HepG2 (cell line): ENCODE measurements around the gene SOBP. TPM values are rescaled to one million over a fixed set of nuclear protein-coding genes. Genes with fewer than 3 reads are reported as not detected.

Source experiments
- BCLAF1 ChIP-seq: fragments of 450-650 bp; IDR thresholded peaks from 2 replicates; pipeline ENCODE4 v1.6.1; 2017; ENCODE audit warnings: mild to moderate bottlenecking
- ELF4 ChIP-seq: sonication (generic); formaldehyde crosslinking; IDR thresholded peaks from 2 replicates; pipeline ENCODE4 v1.5.0; 2020; ENCODE audit warnings: missing genetic modification reagents, mild to moderate bottlenecking, moderate library complexity, borderline replicate concordance
- GLI4 ChIP-seq: sonication (generic); formaldehyde crosslinking; IDR thresholded peaks from 2 replicates; pipeline ENCODE4 v1.5.1; 2020; ENCODE audit warnings: missing genetic modification reagents, mild to moderate bottlenecking, moderate library complexity, borderline replicate concordance
- HNRNPL ChIP-seq: fragments of 200-400 bp; formaldehyde crosslinking; IDR thresholded peaks from 2 replicates; pipeline ENCODE4 v1.6.1; 2017; ENCODE audit warnings: mild to moderate bottlenecking, low read depth, low read length
- JDP2 ChIP-seq: sonication (generic); formaldehyde crosslinking; IDR thresholded peaks from 2 replicates; pipeline ENCODE4 v1.8.1; 2022; ENCODE audit warnings: missing genetic modification reagents, borderline replicate concordance
- MEF2D ChIP-seq: sonication (generic); formaldehyde crosslinking; IDR thresholded peaks from 2 replicates; pipeline ENCODE4 v1.5.1; 2020; ENCODE audit warnings: mild to moderate bottlenecking, missing genetic modification reagents
- SNRNP70 ChIP-seq: fragments of 200-400 bp; formaldehyde crosslinking; IDR thresholded peaks from 2 replicates; pipeline ENCODE4 v1.6.1; 2017; ENCODE audit warnings: mild to moderate bottlenecking, low read depth, low read length, moderate library complexity
- SPEN ChIP-seq: sonication (generic); formaldehyde crosslinking; IDR thresholded peaks from 2 replicates; pipeline ENCODE4 v1.5.1; 2020; ENCODE audit warnings: low read depth, mild to moderate bottlenecking, missing genetic modification reagents
- THYN1 ChIP-seq: sonication (generic); formaldehyde crosslinking; IDR thresholded peaks from 2 replicates; pipeline ENCODE4 v1.8.1; 2023; ENCODE audit warnings: low read depth, mild to moderate bottlenecking, moderate library complexity, missing genetic modification reagents, borderline replicate concordance
- YEATS2 ChIP-seq: sonication (generic); formaldehyde crosslinking; IDR thresholded peaks from 2 replicates; pipeline ENCODE4 v1.4.0; 2020; ENCODE audit warnings: missing genetic modification reagents, borderline replicate concordance
- ZNF121 ChIP-seq: sonication (generic); formaldehyde crosslinking; IDR thresholded peaks from 2 replicates; pipeline ENCODE4 v1.5.0; 2020; ENCODE audit warnings: mild to moderate bottlenecking, missing genetic modification reagents
- ZNF20 ChIP-seq: sonication (generic); formaldehyde crosslinking; IDR thresholded peaks from 2 replicates; pipeline ENCODE4 v1.4.0; 2020; ENCODE audit warnings: mild to moderate bottlenecking, moderate library complexity, missing genetic modification reagents
- ZNF800 ChIP-seq: sonication (generic); formaldehyde crosslinking; IDR thresholded peaks from 2 replicates; pipeline ENCODE4 v1.4.0; 2020; ENCODE audit warnings: missing genetic modification reagents
- ZNF850 ChIP-seq: sonication (generic); formaldehyde crosslinking; conservative IDR thresholded peaks from 2 replicates; pipeline ENCODE4 v1.9.0; 2021; ENCODE audit warnings: mild to moderate bottlenecking, missing genetic modification reagents
- polyA plus RNA-seq, 8 experiments: library from polyadenylated mRNA; depleted of rRNA in 3 of 8; stranded (reverse) in 7 of 8; unstranded in 1 of 8; fragments of >200 nt; fragmentation: Illumina TruSeq in 4 of 8; extraction: Trizol in 4 of 8; gene quantifications; 2 replicates each; pipeline versions ENCODE4 v1.2.1 to v1.2.3, GENCODE V29; 2011 to 2016; ENCODE audit warnings: low read depth in 4 of 8, missing spikeins in 1 of 8, mixed read lengths in 1 of 8; ENCODE audit not compliant: insufficient read depth in 1 of 8
- total RNA-seq, 5 experiments: library from RNA; depleted of rRNA; stranded (reverse); fragments of >200 nt; fragmentation: Illumina TruSeq; extraction: Trizol; gene quantifications; 2 replicates each; pipeline ENCODE4 v1.2.3, GENCODE V29; 2016; ENCODE audit warnings: low read depth in 1 of 5
- TF ChIP-seq, protein P1 (sequence below): sonication (generic); formaldehyde crosslinking; IDR thresholded peaks from 2 replicates; pipeline ENCODE4 v1.5.0; 2020; ENCODE audit warnings: mild to moderate bottlenecking, missing genetic modification reagents
- TF ChIP-seq, protein P2 (sequence below): sonication (generic); formaldehyde crosslinking; IDR thresholded peaks from 2 replicates; pipeline ENCODE4 v1.4.0; 2020; ENCODE audit warnings: missing genetic modification reagents, borderline replicate concordance

SOBP gene
- total and polyA plus RNA-seq, 2 of the 13 experiments (the other 11 are each of a cell fraction or from before 2014, with no cell fraction given): 1.5 to 6.9 TPM

- TF ChIP-seq BCLAF1 (no peak), GLI4 (CRISPR knock-in tag) (peak; percentile 47; the same call in 1 of the 2 replicates), SPEN (CRISPR knock-in tag) (no peak), SNRNP70 (no peak), HNRNPL (no peak), ZNF800 (CRISPR knock-in tag) (no peak), MEF2D (no peak), JDP2 (CRISPR knock-in tag) (no peak), ZNF121 (CRISPR knock-in tag) (no peak), YEATS2 (CRISPR knock-in tag) (no peak), ZNF20 (CRISPR knock-in tag) (no peak), THYN1 (CRISPR knock-in tag) (no peak), ELF4 (no peak), ZNF850 (CRISPR knock-in tag) (no peak)
- TF ChIP-seq, protein P1, sequence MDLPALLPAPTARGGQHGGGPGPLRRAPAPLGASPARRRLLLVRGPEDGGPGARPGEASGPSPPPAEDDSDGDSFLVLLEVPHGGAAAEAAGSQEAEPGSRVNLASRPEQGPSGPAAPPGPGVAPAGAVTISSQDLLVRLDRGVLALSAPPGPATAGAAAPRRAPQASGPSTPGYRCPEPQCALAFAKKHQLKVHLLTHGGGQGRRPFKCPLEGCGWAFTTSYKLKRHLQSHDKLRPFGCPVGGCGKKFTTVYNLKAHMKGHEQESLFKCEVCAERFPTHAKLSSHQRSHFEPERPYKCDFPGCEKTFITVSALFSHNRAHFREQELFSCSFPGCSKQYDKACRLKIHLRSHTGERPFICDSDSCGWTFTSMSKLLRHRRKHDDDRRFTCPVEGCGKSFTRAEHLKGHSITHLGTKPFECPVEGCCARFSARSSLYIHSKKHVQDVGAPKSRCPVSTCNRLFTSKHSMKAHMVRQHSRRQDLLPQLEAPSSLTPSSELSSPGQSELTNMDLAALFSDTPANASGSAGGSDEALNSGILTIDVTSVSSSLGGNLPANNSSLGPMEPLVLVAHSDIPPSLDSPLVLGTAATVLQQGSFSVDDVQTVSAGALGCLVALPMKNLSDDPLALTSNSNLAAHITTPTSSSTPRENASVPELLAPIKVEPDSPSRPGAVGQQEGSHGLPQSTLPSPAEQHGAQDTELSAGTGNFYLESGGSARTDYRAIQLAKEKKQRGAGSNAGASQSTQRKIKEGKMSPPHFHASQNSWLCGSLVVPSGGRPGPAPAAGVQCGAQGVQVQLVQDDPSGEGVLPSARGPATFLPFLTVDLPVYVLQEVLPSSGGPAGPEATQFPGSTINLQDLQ (CRISPR knock-in tag): no peak
- TF ChIP-seq, protein P2, sequence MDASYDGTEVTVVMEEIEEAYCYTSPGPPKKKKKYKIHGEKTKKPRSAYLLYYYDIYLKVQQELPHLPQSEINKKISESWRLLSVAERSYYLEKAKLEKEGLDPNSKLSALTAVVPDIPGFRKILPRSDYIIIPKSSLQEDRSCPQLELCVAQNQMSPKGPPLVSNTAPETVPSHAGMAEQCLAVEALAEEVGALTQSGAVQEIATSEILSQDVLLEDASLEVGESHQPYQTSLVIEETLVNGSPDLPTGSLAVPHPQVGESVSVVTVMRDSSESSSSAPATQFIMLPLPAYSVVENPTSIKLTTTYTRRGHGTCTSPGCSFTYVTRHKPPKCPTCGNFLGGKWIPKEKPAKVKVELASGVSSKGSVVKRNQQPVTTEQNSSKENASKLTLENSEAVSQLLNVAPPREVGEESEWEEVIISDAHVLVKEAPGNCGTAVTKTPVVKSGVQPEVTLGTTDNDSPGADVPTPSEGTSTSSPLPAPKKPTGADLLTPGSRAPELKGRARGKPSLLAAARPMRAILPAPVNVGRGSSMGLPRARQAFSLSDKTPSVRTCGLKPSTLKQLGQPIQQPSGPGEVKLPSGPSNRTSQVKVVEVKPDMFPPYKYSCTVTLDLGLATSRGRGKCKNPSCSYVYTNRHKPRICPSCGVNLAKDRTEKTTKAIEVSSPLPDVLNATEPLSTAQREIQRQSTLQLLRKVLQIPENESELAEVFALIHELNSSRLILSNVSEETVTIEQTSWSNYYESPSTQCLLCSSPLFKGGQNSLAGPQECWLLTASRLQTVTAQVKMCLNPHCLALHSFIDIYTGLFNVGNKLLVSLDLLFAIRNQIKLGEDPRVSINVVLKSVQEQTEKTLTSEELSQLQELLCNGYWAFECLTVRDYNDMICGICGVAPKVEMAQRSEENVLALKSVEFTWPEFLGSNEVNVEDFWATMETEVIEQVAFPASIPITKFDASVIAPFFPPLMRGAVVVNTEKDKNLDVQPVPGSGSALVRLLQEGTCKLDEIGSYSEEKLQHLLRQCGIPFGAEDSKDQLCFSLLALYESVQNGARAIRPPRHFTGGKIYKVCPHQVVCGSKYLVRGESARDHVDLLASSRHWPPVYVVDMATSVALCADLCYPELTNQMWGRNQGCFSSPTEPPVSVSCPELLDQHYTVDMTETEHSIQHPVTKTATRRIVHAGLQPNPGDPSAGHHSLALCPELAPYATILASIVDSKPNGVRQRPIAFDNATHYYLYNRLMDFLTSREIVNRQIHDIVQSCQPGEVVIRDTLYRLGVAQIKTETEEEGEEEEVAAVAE (CRISPR knock-in tag): no peak
Observed at GRCh38 chr6:107458672-107459282, 31.1 kb upstream of the SOBP start (continued).
